Kidney epithelial cell (primary cell): Measurements from ENCODE around the gene SLC25A51. TPM values are rescaled to one million over a fixed set of nuclear protein-coding genes. Genes with fewer than 3 reads are reported as not detected.

Source experiments
- DNase-seq: peaks from one replicate; pipeline ENCODE4 v3.0.0-alpha.2; 2010; ENCODE audit warnings: low read depth
- H3K27me3 ChIP-seq: 2 replicates; pipeline ENCODE4 v1.6.0; 2011; ENCODE audit warnings: low read length; ENCODE audit not compliant: control insufficient read depth, insufficient read depth
- H3K36me3 ChIP-seq: 2 replicates; pipeline ENCODE4 v1.5.1; 2011; ENCODE audit warnings: low read length; ENCODE audit not compliant: control insufficient read depth, insufficient read depth
- H3K4me3 ChIP-seq: 2 replicates; pipeline ENCODE4 v1.5.1; 2011; ENCODE audit warnings: low read depth, mild to moderate bottlenecking, control low read depth, low read length
- total RNA-seq: library from RNA; depleted of rRNA; stranded (reverse); fragments of >200 nt; gene quantifications from 2 replicates; pipeline ENCODE4 v1.2.3, GENCODE V29; 2015
- TF ChIP-seq, protein P1 (sequence below): IDR thresholded peaks from 2 replicates; pipeline ENCODE4 v1.5.1; 2011; ENCODE audit warnings: mild to moderate bottlenecking, moderate library complexity, low read length, control low read depth, inconsistent platforms; ENCODE audit not compliant: insufficient read depth, poor library complexity, severe bottlenecking

The SLC25A51 gene
- total RNA-seq, 1 donor from 2014 or later, result 36.8 TPM

DNA sequence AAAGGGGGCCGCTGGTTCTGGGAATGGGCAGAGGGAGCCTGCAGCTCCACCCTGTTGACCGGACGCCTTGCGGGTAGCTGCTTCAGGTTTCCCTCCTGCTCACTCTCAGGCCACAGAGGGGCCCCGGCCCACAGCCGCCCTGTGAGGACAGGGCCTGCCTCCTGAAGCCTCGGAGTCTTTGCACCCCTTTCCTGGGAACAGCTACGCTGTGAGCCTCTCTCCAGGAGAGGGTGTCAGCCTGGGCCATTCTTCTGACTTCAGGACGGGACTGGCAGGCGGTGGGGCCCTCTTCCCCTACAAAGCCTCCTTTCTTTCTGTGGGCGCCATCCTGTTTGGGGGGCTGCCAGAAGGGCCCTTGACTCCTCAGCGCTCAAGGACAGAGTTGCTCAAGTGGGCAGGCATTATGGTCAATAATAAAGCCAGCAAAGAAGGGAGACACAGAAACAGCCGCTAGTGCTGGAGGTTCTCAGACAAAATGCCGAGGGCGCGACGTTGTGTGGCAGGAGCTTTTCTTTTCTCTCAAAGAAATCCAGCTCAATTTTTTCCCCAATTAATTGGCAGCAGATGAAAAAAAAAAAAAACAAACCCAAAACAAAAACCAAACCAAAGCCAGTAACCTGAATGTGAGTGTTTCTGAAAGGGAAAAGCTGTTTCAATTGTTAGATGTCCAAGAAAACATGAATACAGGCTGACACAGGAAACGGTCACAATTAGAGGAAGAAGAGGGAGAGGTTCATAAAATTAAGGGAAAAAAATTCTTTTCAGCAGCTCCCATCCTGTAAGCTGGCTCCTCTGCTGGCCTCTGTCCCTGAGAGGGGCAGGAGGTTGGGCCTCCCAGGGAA lies 12.8 kb upstream of the SLC25A51 start:
- Histone ChIP-seq H3K4me3 (no peak overlapping the region), H3K27me3 (no peaks in the 10 kb centered on the region), H3K36me3 (peaks cover 2% of the 10 kb centered on the region)
- DNase-seq, result no peak
- TF ChIP-seq, protein P1, sequence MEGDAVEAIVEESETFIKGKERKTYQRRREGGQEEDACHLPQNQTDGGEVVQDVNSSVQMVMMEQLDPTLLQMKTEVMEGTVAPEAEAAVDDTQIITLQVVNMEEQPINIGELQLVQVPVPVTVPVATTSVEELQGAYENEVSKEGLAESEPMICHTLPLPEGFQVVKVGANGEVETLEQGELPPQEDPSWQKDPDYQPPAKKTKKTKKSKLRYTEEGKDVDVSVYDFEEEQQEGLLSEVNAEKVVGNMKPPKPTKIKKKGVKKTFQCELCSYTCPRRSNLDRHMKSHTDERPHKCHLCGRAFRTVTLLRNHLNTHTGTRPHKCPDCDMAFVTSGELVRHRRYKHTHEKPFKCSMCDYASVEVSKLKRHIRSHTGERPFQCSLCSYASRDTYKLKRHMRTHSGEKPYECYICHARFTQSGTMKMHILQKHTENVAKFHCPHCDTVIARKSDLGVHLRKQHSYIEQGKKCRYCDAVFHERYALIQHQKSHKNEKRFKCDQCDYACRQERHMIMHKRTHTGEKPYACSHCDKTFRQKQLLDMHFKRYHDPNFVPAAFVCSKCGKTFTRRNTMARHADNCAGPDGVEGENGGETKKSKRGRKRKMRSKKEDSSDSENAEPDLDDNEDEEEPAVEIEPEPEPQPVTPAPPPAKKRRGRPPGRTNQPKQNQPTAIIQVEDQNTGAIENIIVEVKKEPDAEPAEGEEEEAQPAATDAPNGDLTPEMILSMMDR, result no peak

DNA sequence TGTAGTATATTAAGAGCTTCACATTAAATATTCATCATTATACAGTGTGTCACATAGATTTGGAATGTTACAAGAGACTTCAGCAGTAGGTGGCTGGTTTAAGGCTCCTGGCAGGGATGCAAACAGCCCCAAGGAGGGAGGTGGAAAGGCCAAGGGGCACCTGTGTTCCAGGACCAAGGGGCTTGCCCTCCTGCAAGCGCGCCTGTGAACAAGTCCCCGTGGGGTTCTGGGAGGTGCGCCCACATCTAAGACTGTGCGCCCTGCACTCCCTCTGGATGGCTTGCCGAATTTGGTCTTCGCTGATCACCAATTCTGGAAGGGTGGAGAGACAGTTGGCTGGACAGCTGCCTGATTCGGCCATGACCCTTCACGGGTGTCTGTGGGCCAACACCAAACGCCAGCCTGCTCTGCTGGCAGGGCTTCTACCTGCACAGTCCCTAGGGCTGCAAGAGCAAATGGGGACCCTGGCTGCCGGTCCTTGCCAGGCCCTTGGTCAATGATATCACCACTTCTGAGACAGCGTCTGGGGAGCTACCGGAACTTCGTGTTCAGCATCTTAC lies 12.1 kb upstream of the SLC25A51 start:
- TF ChIP-seq, protein P1, result no peak
- no peak for DNase-seq
- H3K27me3 ChIP-seq, result no peaks in the 10 kb centered on the region
- H3K4me3 ChIP-seq, result no peak overlapping the region
- peaks cover 2% of the 10 kb centered on the region for H3K36me3 ChIP-seq

DNA sequence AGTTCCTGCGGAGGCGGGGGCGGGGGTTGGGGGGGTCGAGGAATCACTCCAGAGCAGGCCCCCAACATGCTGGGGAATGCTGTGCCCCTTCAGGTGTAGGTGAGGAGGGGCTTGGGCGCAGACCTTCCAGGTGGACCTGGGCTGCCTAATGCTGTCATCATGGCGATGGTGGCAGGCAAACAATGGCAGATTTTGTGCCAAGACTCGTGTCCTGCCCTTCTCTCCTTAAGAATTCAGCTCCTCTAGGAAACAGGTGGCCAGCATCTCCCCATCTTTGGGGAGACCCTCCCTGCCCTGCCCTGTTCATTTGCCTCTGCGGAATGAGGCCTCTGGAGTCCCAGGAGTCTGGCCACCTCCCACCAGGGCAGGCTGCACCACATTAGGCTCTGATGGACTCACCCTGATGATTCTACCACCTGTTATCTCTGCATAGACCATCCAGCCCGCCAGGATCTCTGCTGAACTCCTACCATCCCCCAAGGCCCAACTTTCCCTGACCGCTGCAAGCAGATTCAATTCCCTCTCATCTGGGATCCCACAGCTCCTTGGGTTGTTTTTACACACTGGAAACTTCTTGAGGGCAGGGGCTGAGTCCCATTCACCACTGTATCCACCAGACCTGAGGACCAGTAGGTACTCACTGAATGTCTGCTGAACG lies 10.9 kb upstream of the SLC25A51 start:
- no peak overlapping the region for H3K4me3 ChIP-seq
- H3K27me3 ChIP-seq, result no peaks in the 10 kb centered on the region
- DNase-seq, result no peak
- TF ChIP-seq, protein P1, result no peak
- peaks cover 2% of the 10 kb centered on the region for H3K36me3 ChIP-seq

DNA sequence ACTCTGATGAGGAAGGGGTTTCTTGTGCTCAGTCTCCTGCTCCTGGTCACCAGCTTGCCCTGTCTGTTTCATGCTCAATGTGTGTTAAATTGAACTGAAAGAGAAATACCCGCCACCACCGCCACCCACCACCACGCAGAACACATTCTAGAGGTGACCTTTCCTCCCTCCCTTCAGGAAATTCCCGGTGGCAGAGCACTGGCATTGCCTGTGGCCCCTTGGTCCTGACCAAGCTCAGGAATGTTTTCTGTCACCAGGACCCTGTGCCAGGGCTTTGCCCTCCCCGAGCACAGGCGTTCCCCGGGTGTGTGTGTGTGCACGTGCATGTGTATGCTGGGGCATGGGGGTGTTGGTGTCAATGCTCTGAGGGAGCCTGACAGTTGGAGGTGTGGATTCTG lies 10.2 kb upstream of the SLC25A51 start:
- H3K4me3 ChIP-seq, result no peak overlapping the region
- H3K27me3 ChIP-seq, result no peaks in the 10 kb centered on the region
- TF ChIP-seq, protein P1, result no peak
- H3K36me3 ChIP-seq, result peaks cover 2% of the 10 kb centered on the region
- no peak for DNase-seq

DNA sequence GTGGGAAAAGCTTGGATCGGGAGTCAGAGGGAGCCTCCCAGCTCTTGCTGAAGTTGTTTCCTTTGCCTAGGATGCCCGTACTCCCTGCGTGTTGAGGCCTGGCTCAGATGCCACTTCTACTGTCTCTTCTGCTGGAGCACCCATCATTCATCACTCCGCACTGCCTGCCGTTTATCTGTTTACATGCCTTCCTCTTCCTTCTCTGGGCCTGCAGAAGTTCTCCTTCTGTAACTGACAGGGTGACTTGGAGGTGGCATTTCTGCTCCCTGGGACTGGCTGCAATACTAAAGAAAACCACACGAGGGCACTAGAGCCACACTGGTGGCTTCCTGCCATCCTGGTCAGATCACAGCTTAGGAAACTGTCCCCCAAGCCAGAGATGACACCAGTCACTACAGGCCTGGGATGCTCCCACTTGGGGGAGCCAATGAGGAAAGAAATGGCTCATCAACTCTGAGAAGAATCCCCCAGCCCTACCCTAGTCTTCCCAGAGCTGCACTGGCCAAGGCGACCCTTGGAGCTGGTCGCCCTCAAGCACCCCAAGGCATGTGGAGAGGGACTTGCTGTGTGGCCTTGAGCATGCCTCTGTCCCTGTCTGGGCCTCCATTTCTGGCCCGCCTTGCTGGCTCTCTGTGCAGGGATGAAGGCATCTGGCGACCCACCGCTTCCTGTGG lies 9.7 kb upstream of the SLC25A51 start:
- TF ChIP-seq, protein P1, result peak; percentile 98
- H3K27me3 ChIP-seq, result no peaks in the 10 kb centered on the region
- no peak for DNase-seq
- H3K36me3 ChIP-seq, result peaks cover 2% of the 10 kb centered on the region
- H3K4me3 ChIP-seq, result no peak overlapping the region
